GM19452 (cell line): ENCODE measurements around the gene ZNF273.

Source experiments
- ATAC-seq: cut with Tn5 transposase; IDR thresholded peaks from one replicate; pipeline ENCODE4 v1.9.1; 2021; ENCODE audit not compliant: unreplicated experiment

ZNF273 gene

GRCh38 chr7:64876792-64877713, 26.0 kb upstream of the ZNF273 start:
- ATAC-seq = no peak

DNA sequence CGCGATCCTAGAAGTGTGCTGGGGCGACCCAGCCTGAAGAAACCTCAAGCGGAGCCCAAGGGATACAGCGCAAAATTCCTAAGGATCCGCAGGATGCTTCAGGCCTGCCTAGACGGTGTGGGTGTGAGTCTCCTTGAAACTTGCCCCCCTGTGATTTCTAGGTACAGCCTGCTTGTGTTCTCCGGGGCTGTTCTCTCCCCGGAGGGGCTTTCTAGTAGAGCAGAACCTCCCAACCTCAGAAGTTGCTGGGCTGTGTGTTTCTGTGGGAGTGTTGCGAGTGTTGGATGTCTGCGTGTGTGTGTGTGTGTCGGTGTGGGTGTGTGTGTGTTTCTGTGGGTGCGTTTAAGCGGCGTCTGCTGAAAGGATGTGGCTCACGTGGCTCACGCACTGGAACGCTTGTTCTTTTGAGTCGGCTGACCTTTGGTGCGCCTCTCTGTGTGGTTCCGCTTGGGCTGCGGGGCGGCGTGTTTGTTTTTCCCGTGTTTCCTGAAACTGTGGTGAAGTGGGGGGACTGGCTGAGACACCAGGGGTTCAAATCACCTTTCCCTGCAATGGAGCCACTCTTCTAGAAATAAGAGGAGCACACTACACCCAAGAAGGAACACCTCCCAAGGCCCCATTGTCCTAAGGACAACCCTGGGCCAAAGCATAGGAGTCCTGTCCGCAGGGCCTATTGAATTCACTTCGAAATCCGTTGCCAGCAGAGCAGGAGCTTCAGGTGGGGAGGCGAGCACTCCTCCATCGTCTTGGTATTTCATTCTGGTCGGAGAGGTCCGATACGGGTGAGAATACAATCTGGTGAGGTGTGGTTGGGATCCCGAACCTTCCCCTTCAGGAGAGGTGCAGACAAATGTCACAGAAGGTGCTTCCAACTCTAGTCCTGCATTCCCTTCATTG, 25.1 kb upstream of the ZNF273 start:
- ATAC-seq = no peak

DNA sequence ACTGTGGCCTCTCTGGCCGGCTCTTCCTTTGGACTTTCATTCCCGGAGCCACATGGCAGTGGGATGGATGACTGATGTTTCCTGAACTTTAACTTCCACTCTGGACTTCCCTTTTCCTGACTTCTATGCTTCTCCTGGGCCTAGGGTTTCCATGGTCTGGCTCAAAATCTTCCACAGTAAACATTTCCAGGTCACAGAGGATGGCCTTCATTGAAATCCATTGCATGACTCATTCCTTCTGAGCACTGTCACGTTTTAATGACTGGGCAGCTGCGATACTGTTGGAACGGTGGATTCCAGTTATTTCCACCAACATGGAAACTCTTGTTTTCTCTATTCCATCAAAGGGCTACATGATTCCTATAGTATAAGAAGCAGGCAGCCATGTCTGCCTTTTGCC, 24.4 kb upstream of the ZNF273 start:
- ATAC-seq = no peak

- no peak for ATAC-seq
These were observed 23.9 kb upstream of the ZNF273 start for GRCh38 chr7:64879086-64879730.

DNA sequence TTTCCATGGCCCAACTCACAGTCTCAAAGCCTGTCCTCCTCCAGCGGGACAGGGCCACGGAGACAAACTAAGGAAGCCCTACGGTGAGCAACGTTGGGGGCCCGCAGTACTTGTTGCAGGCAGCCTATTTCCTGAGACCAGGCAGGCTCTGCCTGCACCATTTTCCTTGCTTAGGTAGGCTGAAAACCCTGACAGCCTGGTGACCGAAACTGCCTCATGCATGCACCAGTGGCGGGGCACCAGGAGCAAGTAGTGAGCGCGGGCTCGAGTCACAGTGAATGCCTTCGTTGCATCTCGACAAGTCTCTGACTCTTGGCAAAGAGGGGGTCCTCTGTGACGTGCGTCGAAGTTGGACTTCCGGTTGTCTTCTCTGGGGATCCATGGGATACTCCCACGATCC, 23.3 kb upstream of the ZNF273 start:
- ATAC-seq = no peak

DNA sequence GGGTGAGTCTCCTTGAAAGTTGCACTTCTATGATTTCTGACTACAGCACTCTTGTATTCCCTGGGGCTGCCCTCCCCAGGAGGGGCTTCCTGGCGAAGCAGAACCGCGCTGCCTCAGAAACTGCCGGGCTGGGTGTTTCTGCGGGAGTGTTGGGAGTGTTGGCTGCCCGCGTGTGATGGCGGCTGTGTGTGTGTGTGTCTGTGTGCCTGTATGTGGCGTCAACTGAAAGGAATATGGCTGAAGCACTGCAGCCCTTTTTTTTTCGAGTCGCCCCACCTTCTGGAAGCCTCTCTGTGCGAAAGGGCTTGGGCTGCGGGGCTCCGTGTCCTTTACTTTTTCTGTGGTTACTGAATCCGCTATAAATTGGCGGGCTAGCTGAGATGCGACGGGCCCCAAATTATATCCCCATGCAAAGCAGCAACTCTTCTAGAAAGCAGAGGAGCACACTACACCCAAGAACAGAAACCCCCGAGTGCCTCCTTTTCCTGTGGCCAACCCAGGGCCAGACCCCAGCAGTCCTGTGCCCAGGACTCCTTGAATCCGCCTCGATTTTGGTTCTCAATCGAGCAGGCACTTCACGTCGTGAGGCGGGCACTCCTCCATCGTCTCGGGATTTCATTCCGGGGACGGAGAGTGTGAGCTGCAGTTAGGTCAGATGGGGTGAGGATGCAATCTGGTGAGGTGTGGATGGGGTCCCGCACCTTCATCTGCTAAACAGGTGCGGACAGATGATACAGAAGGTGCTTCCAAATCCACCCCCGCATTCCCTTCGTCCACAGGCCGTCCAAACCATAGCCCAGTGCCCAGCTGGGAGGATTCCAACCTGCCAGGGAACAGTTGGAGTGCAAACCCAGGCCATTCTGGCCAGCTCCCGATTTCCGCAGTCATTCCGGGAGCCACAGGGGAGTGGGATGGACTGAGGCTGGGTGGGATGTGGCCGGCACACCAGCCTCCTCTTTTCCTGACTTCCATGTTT, 22.5 kb upstream of the ZNF273 start:
- no peak for ATAC-seq

DNA sequence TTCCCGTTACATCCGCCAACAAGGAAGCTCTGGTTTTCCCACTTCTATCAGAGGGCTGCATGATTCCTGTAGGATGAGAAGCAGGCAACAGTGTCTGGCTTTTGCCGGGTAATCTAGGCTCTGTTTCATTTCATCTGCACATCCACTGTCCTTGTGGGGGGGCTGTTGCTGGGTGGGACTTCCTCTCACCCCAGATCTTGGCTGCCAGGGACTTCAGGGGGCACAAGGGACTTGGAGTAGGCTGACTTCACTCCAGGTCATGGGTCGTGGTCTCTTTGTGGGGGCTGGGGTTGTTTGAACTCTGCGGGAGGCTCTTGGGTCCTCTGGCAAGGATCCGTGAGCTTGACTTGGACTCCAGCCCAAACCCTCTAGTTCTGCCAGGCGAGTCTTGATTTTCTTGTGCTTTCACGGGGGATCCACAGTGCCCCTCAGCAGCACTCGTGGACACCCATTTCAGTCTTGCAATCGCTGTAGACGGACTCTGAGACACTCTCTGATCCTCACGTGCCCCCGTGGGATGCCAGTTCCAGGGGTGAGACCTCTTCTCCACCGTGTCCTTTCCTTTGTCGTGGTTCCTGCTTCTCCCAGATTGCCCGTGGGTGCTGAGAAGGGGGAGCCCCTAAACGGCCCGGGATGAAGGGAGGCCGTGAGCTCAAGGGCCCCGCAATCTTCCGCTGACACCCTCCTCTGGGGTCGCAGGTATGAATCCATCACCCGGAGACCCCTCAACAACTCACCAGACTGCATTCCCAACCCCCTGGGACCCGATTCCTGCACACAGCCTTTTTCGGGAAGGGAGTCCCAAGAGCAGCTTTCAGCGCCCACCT, 21.4 kb upstream of the ZNF273 start:
- ATAC-seq = no peak

DNA sequence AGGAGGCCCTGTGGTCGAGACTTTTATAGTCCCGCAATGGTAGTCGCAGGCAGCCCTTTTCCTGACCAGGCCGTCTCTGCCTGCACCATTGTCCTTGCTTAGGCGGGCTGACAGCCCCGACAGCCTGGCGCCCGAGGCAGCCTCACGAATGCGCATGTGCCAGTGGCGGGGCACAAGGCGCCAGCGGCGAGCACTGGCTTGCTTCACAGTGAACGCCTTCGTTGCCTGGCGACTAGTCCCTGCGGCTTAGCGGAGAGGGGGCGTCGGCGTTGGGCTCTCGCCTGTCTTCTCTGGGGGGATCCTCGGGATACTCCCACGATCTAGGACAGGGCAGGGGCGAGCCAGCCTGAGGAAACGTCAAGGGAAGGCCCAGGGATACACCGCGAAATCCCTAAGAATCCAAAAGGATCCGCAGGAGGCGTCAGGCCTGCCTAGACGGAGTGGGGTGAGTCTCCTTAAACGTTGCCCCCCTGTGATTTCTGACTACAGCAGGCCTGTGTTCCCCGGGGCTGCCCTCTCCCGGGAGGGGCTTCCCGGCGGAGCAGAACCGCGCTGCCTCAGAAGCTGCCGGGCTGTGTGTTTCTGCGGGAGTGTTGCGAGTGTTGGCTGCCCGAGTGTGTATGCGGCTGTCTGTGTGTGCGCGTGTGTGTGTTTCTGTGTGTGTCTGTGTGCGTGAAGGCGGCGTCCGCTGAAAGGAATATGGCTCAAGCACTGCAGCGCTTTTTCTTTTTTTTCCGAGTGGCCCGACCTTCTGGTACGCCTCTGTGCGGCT, 20.5 kb upstream of the ZNF273 start:
- no peak for ATAC-seq

DNA sequence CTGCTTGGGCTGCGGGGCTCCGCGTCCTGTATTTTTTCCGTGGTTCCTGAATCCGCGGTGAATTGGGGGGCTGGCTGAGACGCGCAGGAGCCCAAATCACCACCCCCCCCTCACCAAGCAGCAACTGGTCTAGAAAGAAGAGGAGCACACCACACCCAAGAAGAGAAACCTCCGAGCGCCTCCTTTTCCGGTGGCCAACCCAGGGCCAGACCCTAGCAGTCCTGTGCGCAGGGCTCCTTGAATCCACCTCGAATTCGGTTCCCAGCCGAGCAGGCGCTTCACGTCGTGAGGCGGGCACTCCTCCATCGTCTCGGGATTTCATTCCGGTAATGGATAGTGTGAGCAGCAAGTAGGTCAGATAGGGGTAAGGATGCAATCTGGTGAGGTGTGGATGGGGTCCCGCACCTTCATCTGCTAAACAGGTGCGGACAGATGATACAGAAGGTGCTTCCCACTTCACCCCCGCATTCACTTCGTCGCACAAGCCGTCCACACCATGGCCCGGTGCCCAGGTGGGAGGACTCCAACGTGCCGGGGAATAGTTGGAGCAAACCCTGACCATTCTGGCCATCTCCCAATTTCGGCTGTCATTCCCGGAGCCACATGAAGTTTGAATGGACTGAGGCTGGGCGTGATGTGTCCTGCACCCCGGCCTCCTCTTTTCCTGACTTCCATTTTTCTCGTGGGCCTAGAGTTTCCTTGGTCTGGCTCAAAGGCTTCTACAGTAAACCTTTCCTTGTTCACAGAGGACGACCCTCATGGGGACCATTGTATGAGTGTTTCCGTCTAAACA, 19.8 kb upstream of the ZNF273 start:
- no peak for ATAC-seq

DNA sequence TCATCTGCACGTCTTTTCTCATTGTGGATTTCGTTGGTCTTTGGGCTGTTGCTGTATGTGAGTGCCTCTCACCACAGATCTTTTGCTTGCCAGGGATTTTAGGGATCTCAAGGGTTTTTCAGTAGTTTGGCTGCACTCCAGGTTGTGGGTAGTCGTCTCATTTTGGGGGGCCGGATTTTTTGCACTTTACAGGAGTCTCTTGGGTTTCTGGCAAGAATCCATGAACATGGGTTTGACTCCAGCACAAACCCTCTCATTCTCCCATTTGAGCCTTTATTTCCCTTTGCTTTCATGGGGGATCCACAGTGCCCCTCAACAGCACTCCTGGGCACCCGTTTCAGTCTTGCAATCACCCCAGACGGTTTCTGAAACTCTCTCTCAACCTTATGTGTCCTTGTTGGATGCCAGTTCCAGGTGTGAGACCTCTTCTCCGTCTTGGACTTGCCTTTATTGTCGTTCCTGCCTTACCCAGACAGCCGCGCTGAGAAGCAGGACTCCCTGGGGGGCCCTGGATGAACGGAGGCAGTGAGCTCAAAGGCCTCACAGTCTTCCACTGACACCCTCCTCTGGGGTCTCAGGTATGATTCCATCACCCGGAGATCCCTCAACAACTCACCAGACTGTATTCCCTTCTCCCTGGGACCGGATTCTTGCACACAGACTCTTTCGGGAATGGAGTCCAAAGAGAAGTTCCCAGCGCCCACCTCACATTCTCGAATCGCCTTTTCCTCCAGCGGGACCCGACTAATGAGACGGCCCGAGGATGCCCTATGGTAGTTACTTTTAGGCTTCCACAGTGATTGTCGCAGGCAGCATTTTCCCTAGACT, 18.8 kb upstream of the ZNF273 start:
- no peak for ATAC-seq

GRCh38 chr7:64884913-64885370, 18.1 kb upstream of the ZNF273 start:
- no peak for ATAC-seq

DNA sequence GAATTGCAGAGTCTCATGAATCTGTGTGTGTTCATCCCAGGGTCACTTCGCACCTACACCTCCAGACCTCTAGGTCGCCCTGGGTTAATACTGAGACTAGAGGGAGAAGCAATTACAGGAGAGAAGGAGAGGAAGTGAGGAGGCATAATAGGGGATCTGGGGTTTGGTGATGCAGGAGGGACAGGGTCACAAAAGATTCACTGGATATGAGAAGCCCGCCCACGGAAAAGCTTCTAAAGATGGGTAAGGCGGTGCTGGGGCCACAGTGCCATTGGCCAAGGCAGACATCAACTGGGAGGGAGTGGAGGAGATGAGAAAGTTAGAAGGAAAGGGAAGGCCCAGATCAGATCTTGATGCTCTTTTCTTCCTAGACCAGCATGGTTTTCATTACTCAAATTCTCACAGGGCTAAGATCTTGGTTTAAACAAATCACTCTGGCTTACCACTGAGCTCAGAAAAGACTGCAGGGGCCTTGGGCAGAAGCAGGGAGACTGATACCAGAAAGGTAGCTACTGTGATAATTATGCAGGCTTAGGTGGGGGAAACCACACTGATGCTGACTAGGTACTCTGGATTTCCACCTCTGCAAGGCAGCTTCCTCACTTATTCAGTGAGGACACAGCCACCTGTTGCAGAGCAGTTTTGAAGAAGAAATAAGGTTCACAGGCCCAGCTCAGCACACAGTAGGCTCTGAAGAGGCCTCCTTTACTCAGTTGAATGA, 17.4 kb upstream of the ZNF273 start:
- no peak for ATAC-seq

GRCh38 chr7:64886956-64887545, 16.0 kb upstream of the ZNF273 start:
- no peak for ATAC-seq

DNA sequence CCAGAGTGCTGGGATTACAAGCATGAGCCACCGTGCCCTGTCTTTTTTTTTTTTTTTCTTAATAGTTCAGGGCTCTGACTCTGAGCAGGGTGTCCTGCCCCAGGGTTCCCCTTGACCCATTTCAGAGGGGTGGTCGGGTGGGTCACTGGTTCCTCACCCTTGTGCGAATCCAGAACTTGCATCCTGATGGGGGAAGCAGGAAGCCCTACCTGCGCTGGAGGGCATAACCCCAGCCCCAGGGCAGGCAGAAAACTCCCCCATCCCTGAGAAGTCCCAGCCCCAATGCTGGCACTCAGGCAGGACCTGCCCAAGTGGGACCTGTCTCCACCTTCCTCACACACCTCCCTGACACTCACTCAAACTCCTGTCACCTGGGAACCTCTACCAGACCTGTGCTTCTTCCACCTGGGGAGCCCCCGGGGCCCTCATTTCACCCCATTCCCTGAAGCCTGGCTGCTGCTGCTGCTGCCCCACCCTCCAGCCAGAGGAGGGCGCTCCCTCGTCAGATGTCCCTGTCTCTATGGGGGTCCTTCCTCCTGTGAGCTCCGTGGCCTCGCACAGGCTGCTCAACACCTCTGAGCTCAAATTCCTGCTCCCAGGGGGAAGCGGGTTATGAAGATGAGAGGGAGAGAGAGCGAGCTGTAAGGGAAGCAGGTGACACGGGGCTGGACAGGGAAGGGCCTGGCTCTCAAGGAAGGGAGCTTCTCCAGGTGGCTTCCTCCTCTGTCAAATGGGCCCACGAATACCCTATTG, 15.1 kb upstream of the ZNF273 start:
- no peak for ATAC-seq

DNA sequence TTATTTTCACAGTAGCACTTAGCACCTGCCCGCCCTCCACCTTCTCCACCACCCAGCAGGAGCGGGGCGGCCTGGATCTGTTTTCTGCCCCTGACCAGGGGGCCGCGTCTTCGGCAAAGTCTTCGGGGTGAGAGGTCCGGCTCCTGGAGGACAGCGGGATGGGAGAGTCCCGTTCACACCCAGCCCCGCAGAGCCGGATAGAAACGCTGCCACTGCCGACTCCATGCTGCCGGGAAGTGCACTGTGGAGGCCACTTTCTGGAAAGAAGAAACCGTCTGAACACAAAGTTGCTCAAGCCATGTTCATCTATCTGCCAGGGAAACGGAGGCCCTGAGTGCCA, 14.5 kb upstream of the ZNF273 start:
- no peak for ATAC-seq
